ENCODE measurements around the gene MAP3K4.

Gene MAP3K4

GRCh38 chr6:160991406-160992060 lies at the start of gene MAP3K4:
MAP3K4 (plus strand) TSS chr6:160991769; CDS start chr6:160991932, 163 bp downstream.
- DNase-seq (ENCODE audit: low spot score): peak; percentile 78

- no peak for DNase-seq (ENCODE audit: low spot score)
Measured at GRCh38 chr6:160943997-160944396, 47.6 kb upstream of the MAP3K4 start.

GRCh38 chr6:160945516-160946177 lies 45.9 kb upstream of the MAP3K4 start:
- no peak for DNase-seq (ENCODE audit: low spot score)

- DNase-seq (ENCODE audit: low spot score): no peak
Measured at GRCh38 chr6:160949531-160949930, 42.0 kb upstream of the MAP3K4 start.

GRCh38 chr6:160950507-160950906 lies 41.1 kb upstream of the MAP3K4 start:
- no peak for DNase-seq (ENCODE audit: low spot score)

- no peak for DNase-seq (ENCODE audit: low spot score)
Measured at GRCh38 chr6:160951187-160952030, 40.2 kb upstream of the MAP3K4 start.

GRCh38 chr6:160952633-160953281 lies 38.8 kb upstream of the MAP3K4 start:
- DNase-seq (ENCODE audit: low spot score): no peak

- no peak for DNase-seq (ENCODE audit: low spot score)
Measured at GRCh38 chr6:160955508-160956295, 35.9 kb upstream of the MAP3K4 start.

- no peak for DNase-seq (ENCODE audit: low spot score)
Measured at GRCh38 chr6:160956300-160957035, 35.1 kb upstream of the MAP3K4 start.

- DNase-seq (ENCODE audit: low spot score): no peak
Measured at GRCh38 chr6:160959726-160960435, 31.7 kb upstream of the MAP3K4 start.

- no peak for DNase-seq (ENCODE audit: low spot score)
Measured at GRCh38 chr6:160960839-160961238, 30.7 kb upstream of the MAP3K4 start.

GRCh38 chr6:160962835-160963623 lies 28.5 kb upstream of the MAP3K4 start:
- no peak for DNase-seq (ENCODE audit: low spot score)

- DNase-seq (ENCODE audit: low spot score): no peak
Measured at GRCh38 chr6:160963651-160964050, 27.9 kb upstream of the MAP3K4 start.

GRCh38 chr6:160965893-160966292 lies 25.7 kb upstream of the MAP3K4 start:
- no peak for DNase-seq (ENCODE audit: low spot score)

- DNase-seq (ENCODE audit: low spot score): no peak
Measured at GRCh38 chr6:160966493-160967229, 24.9 kb upstream of the MAP3K4 start.

GRCh38 chr6:160967351-160967750 lies 24.2 kb upstream of the MAP3K4 start:
- no peak for DNase-seq (ENCODE audit: low spot score)

GRCh38 chr6:160967833-160968232 lies 23.7 kb upstream of the MAP3K4 start:
- DNase-seq (ENCODE audit: low spot score): no peak

- DNase-seq (ENCODE audit: low spot score): no peak
Measured at GRCh38 chr6:160971171-160971570, 20.4 kb upstream of the MAP3K4 start.

- DNase-seq (ENCODE audit: low spot score): no peak
Measured at GRCh38 chr6:160972111-160972510, 19.5 kb upstream of the MAP3K4 start.

Data from CD4-positive, alpha-beta T cell treated with Interleukin-15 for 4 hours (primary cell).